ENCODE measurements around the gene PLPP2. TPM values are rescaled to one million over a fixed set of nuclear protein-coding genes. Genes with fewer than 3 reads are reported as not detected.

Gene PLPP2
- polyA plus RNA-seq, 1 donor from 2014 or later, result 2.1 TPM

- H3K9ac ChIP-seq (ENCODE audit: low read length), result no peak overlapping the region
- H2AFZ ChIP-seq (ENCODE audit: low read depth, low read length), result no peak overlapping the region
- no peak overlapping the region for H3K27ac ChIP-seq (ENCODE audit: low read length)
- H4K20me1 ChIP-seq (ENCODE audit: insufficient read depth), result no peaks in the 10 kb centered on the region
- no peak overlapping the region for H3K4me2 ChIP-seq (ENCODE audit: low read length)
- no peak for TF ChIP-seq EZH2 (IDR thresholded peaks at IDR 0.05; ENCODE audit: borderline replicate concordance, insufficient read depth, low read length, poor library complexity, severe bottlenecking)
- TF ChIP-seq MXI1 (conservative IDR thresholded peaks at IDR 0.05; ENCODE audit: poor library complexity, severe bottlenecking), result no peak
- no peak for TF ChIP-seq REST (IDR thresholded peaks at IDR 0.05; ENCODE audit: borderline replicate concordance)
- TF ChIP-seq SMC3 (conservative IDR thresholded peaks at IDR 0.05; ENCODE audit: poor library complexity), result no peak
- TF ChIP-seq RAD21 (conservative IDR thresholded peaks at IDR 0.05), result no peak
- TF ChIP-seq POLR2AphosphoS5 (IDR thresholded peaks at IDR 0.05), result no peak
- TF ChIP-seq TAF1 (IDR thresholded peaks at IDR 0.05; ENCODE audit: low read depth), result no peak
- no peak for TF ChIP-seq EP300 (conservative IDR thresholded peaks at IDR 0.05; ENCODE audit: poor library complexity, severe bottlenecking)
- TF ChIP-seq CTCF (IDR thresholded peaks at IDR 0.05; ENCODE audit: poor library complexity, severe bottlenecking), result no peak
- H3K27me3 ChIP-seq (ENCODE audit: insufficient read depth, low read depth, low read length), result peaks cover 5% of the 10 kb centered on the region
- H3K4me3 ChIP-seq (ENCODE audit: low read length), result no peak overlapping the region
- no peaks in the 10 kb centered on the region for H3K79me2 ChIP-seq (replicated peaks; ENCODE audit: insufficient read depth, low read length)
- H3K36me3 ChIP-seq (ENCODE audit: insufficient read depth, low read length), result no peaks in the 10 kb centered on the region
- no peaks in the 10 kb centered on the region for H3F3A ChIP-seq (ENCODE audit: insufficient read depth, low read length, poor library complexity, severe bottlenecking)
- H3K9me2 ChIP-seq (ENCODE audit: insufficient read depth, low read length), result no peaks in the 10 kb centered on the region
- H3K9me3 ChIP-seq (ENCODE audit: low read length), result no peaks in the 10 kb centered on the region
Observed at GRCh38 chr19:281992-282391, 9.2 kb downstream of the PLPP2 start.

GRCh38 chr19:281156-281853 is 9.9 kb downstream of the PLPP2 start:
- Histone ChIP-seq H3K9me3 (ENCODE audit: low read length) (no peaks in the 10 kb centered on the region), H3K27ac (ENCODE audit: low read length) (no peak overlapping the region), H3K4me2 (ENCODE audit: low read length) (no peak overlapping the region), H3F3A (ENCODE audit: insufficient read depth, low read length, poor library complexity, severe bottlenecking) (no peaks in the 10 kb centered on the region), H2AFZ (ENCODE audit: low read depth, low read length) (no peak overlapping the region), H3K27me3 (ENCODE audit: insufficient read depth, low read depth, low read length) (peaks cover 5% of the 10 kb centered on the region), H3K36me3 (ENCODE audit: insufficient read depth, low read length) (no peaks in the 10 kb centered on the region), H3K79me2 (replicated peaks; ENCODE audit: insufficient read depth, low read length) (no peaks in the 10 kb centered on the region), H3K9me2 (ENCODE audit: insufficient read depth, low read length) (no peaks in the 10 kb centered on the region), H4K20me1 (ENCODE audit: insufficient read depth) (no peaks in the 10 kb centered on the region), H3K9ac (ENCODE audit: low read length) (no peak overlapping the region), H3K4me3 (ENCODE audit: low read length) (peak overlapping the region; percentile 13)
- no peak for TF ChIP-seq SMC3 (conservative IDR thresholded peaks at IDR 0.05; ENCODE audit: poor library complexity)
